Measurements from ENCODE around the gene TMEM245. TPM values are rescaled to one million over a fixed set of nuclear protein-coding genes. Genes with fewer than 3 reads are reported as not detected.

Gene TMEM245
- total RNA-seq, 1 experiment from 2014 or later: 110 TPM

GRCh38 chr9:109145051-109145450, 25.3 kb upstream of the TMEM245 start:
- Histone ChIP-seq H3K9me3 (no peaks in the 10 kb centered on the region), H3K36me3 (ENCODE audit: control insufficient read depth, insufficient read depth, low read length) (no peaks in the 10 kb centered on the region), H3K4me1 (no peaks in the 10 kb centered on the region), H3K27me3 (replicated peaks; ENCODE audit: control insufficient read depth, insufficient read depth, low read length) (no peaks in the 10 kb centered on the region), H3K4me3 (ENCODE audit: low read depth, low read length) (no peak overlapping the region)
- CTCF ChIA-PET: no interaction called here
- Mint-ChIP-seq H3K4me1 (ENCODE audit: low read depth, unreplicated experiment) (no peaks in the 10 kb centered on the region), H3K9me3 (ENCODE audit: unreplicated experiment) (no peaks in the 10 kb centered on the region), H3K4me3 (ENCODE audit: unreplicated experiment) (no peak overlapping the region), H3K27me3 (ENCODE audit: insufficient read depth, unreplicated experiment) (no peaks in the 10 kb centered on the region), H3K27ac (ENCODE audit: unreplicated experiment) (no peak overlapping the region), H3K36me3 (ENCODE audit: insufficient read depth, unreplicated experiment) (no peaks in the 10 kb centered on the region)
- intact Hi-C loops (cut with micrococcal nuclease; ENCODE audit: unreplicated experiment): no loop called here
- DNase-seq: peak in 1 of 2 experiments; percentile 14
- POLR2A ChIA-PET: no interaction called here
- TF ChIP-seq CTCF (IDR thresholded peaks at IDR 0.05; ENCODE audit: insufficient read depth in 1 of 2, low read depth in 1 of 2, low read length in 1 of 2, severe bottlenecking in 1 of 2, unreplicated experiment in 1 of 2): no peak
- BruUV-seq (replicated peaks): no TSS peak

GRCh38 chr9:109143881-109144562, 24.3 kb upstream of the TMEM245 start:
- intact Hi-C loops (cut with micrococcal nuclease; ENCODE audit: unreplicated experiment): no loop called here
- H3K27me3 Mint-ChIP-seq (ENCODE audit: insufficient read depth, unreplicated experiment): no peaks in the 10 kb centered on the region
- POLR2A ChIA-PET: no interaction called here
- no peaks in the 10 kb centered on the region for H3K36me3 ChIP-seq (ENCODE audit: control insufficient read depth, insufficient read depth, low read length)
- no peaks in the 10 kb centered on the region for H3K27me3 ChIP-seq (replicated peaks; ENCODE audit: control insufficient read depth, insufficient read depth, low read length)
- no peaks in the 10 kb centered on the region for H3K4me1 Mint-ChIP-seq (ENCODE audit: low read depth, unreplicated experiment)
- peak; percentile 30 to 38 for TF ChIP-seq CTCF (IDR thresholded peaks at IDR 0.05; ENCODE audit: insufficient read depth in 1 of 2, low read depth in 1 of 2, low read length in 1 of 2, severe bottlenecking in 1 of 2, unreplicated experiment in 1 of 2)
- no peaks in the 10 kb centered on the region for H3K36me3 Mint-ChIP-seq (ENCODE audit: insufficient read depth, unreplicated experiment)
- no peak overlapping the region for H3K4me3 Mint-ChIP-seq (ENCODE audit: unreplicated experiment)
- H3K9me3 ChIP-seq: no peaks in the 10 kb centered on the region
- peak; percentile 37 to 61 for DNase-seq
- BruUV-seq (replicated peaks): no TSS peak
- H3K4me1 ChIP-seq: no peaks in the 10 kb centered on the region
- no peak overlapping the region for H3K27ac Mint-ChIP-seq (ENCODE audit: unreplicated experiment)
- no peaks in the 10 kb centered on the region for H3K9me3 Mint-ChIP-seq (ENCODE audit: unreplicated experiment)
- CTCF ChIA-PET: interaction anchor here (0.6 kb wide), 1 partner anchor 24 kb away, joined by 3 read pairs; the partner anchor contains the start of gene TMEM245
- H3K4me3 ChIP-seq (ENCODE audit: low read depth, low read length): no peak overlapping the region

GRCh38 chr9:109141375-109141774, 21.6 kb upstream of the TMEM245 start:
- Mint-ChIP-seq H3K36me3 (ENCODE audit: insufficient read depth, unreplicated experiment) (no peaks in the 10 kb centered on the region), H3K4me1 (ENCODE audit: low read depth, unreplicated experiment) (no peaks in the 10 kb centered on the region), H3K9me3 (ENCODE audit: unreplicated experiment) (no peaks in the 10 kb centered on the region), H3K27me3 (ENCODE audit: insufficient read depth, unreplicated experiment) (no peaks in the 10 kb centered on the region), H3K4me3 (ENCODE audit: unreplicated experiment) (no peak overlapping the region), H3K27ac (ENCODE audit: unreplicated experiment) (no peak overlapping the region)
- ChIA-PET POLR2A (no interaction called here), CTCF (no interaction called here)
- no peak for DNase-seq
- H3K9me3 ChIP-seq: no peaks in the 10 kb centered on the region
- intact Hi-C loops (cut with micrococcal nuclease; ENCODE audit: unreplicated experiment): no loop called here
- no peaks in the 10 kb centered on the region for H3K36me3 ChIP-seq (ENCODE audit: control insufficient read depth, insufficient read depth, low read length)
- H3K4me3 ChIP-seq (ENCODE audit: low read depth, low read length): no peak overlapping the region
- BruUV-seq (replicated peaks): no TSS peak
- no peaks in the 10 kb centered on the region for H3K27me3 ChIP-seq (replicated peaks; ENCODE audit: control insufficient read depth, insufficient read depth, low read length)
- H3K4me1 ChIP-seq: no peaks in the 10 kb centered on the region
- TF ChIP-seq CTCF (IDR thresholded peaks at IDR 0.05; ENCODE audit: insufficient read depth in 1 of 2, low read depth in 1 of 2, low read length in 1 of 2, severe bottlenecking in 1 of 2, unreplicated experiment in 1 of 2): no peak
